ENCODE results near the gene AADACL2. TPM values are rescaled to one million over a fixed set of nuclear protein-coding genes. Genes with fewer than 3 reads are reported as not detected.
"Not testable (repeated sequence)": the region's sequence is repeated elsewhere in the genome, so short reads cannot be mapped to it uniquely, and the experiment has no call there.

AADACL2 gene
- total RNA-seq, 1 donor from 2014 or later, result 11.7 TPM

DNA sequence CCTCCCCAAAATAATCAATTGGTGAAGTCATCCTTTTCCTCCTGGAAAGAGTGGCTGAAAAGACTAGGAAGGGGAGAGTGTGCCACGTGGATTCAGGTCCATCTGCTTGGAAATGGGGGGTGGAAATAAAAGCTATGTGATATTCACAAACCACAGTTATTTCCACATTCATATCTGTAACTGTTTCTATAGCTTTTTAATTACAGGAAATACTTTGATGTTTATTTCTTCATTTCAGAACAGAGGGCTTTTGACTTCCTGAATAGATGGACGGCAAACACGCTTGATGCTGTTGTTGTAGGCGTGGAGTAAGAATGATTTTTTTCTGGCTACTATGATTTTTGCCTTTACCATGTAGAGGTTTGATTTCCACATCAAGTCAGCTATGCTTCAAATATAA is 10.1 kb downstream of the AADACL2 start:
- Mint-ChIP-seq H3K27ac (no peak overlapping the region), H3K27me3 (no peaks in the 10 kb centered on the region), H3K36me3 (peaks cover 4% of the 10 kb centered on the region), H3K4me3 (no peak overlapping the region), H3K9me3 (peaks cover 9% of the 10 kb centered on the region), H3K4me1 (ENCODE audit: unreplicated experiment) (no peaks in the 10 kb centered on the region)
- TF ChIP-seq, protein P1, sequence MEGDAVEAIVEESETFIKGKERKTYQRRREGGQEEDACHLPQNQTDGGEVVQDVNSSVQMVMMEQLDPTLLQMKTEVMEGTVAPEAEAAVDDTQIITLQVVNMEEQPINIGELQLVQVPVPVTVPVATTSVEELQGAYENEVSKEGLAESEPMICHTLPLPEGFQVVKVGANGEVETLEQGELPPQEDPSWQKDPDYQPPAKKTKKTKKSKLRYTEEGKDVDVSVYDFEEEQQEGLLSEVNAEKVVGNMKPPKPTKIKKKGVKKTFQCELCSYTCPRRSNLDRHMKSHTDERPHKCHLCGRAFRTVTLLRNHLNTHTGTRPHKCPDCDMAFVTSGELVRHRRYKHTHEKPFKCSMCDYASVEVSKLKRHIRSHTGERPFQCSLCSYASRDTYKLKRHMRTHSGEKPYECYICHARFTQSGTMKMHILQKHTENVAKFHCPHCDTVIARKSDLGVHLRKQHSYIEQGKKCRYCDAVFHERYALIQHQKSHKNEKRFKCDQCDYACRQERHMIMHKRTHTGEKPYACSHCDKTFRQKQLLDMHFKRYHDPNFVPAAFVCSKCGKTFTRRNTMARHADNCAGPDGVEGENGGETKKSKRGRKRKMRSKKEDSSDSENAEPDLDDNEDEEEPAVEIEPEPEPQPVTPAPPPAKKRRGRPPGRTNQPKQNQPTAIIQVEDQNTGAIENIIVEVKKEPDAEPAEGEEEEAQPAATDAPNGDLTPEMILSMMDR (conservative IDR thresholded peaks at IDR 0.05), result no peak
- DNase-seq (ENCODE audit: extremely low spot score, unreplicated experiment), result no peak

DNA sequence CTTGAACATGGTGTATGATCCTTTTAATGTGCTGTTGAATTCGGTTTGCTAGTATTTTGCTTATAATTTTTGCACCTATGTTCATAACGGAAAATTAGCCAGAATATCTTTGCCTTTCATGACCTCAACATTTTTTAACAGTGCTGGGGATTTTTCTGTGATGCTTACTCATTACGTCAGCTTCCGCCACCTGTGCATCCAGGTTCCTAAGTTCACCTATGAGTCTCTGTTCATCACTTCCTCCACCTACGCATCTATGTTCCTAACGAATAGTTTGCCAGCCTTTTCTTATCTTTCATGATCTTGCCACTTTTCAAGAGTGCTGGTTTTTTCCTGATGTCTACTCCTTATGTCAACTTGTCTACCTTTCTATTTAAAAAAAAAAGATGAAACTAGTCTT is 16.5 kb downstream of the AADACL2 start:
- no peaks in the 10 kb centered on the region for H3K4me1 Mint-ChIP-seq (ENCODE audit: unreplicated experiment)
- H3K36me3 Mint-ChIP-seq, result peaks cover 4% of the 10 kb centered on the region
- peaks cover 9% of the 10 kb centered on the region for H3K9me3 Mint-ChIP-seq
- no peak for DNase-seq (ENCODE audit: extremely low spot score, unreplicated experiment)
- TF ChIP-seq, protein P1 (conservative IDR thresholded peaks at IDR 0.05), result no peak
- no peaks in the 10 kb centered on the region for H3K27me3 Mint-ChIP-seq
- no peak overlapping the region for H3K4me3 Mint-ChIP-seq
- H3K27ac Mint-ChIP-seq, result no peak overlapping the region

DNA sequence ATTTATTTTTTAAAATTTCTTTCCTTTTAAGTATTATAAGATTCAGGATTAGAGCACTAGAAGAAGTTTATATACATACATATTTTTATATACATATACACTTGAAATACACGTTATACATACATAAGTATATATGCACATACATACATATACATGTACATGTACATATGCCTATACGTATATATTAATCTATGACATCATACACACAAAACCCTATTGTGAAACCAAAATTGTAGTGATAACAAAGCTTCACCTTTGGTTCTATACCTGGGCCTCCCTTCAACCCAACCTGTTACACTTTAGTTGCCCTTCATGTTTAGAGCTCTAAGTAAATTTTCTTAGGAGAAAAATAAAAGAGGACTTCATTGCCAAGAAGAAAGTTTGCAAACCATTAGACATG is 17.0 kb downstream of the AADACL2 start:
- TF ChIP-seq, protein P1 (conservative IDR thresholded peaks at IDR 0.05), result no peak
- DNase-seq (ENCODE audit: extremely low spot score, unreplicated experiment), result no peak
- Mint-ChIP-seq H3K27me3 (no peaks in the 10 kb centered on the region), H3K36me3 (peaks cover 4% of the 10 kb centered on the region), H3K4me1 (ENCODE audit: unreplicated experiment) (no peaks in the 10 kb centered on the region), H3K4me3 (no peak overlapping the region), H3K27ac (no peak overlapping the region), H3K9me3 (peaks cover 9% of the 10 kb centered on the region)

DNA sequence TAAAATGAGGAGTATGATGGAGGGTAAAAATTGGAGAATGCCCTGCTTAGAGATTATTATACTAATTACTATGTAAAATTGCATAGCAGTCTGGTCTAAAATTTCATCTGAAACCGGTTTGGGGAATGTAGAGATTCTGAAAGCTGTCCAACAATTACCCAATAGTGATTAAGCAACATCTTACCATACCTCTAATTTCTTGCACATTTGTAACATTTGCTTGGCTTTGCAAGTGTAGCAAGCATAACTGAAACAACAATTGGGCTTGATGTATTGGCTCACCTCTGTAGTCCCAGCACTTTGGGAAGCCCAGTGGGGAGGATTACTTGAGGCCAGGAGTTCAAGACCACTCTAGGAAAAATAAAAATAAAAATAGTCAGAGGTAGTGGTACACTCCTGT is 17.4 kb downstream of the AADACL2 start:
- no peak for DNase-seq (ENCODE audit: extremely low spot score, unreplicated experiment)
- no peaks in the 10 kb centered on the region for H3K27me3 Mint-ChIP-seq
- peaks cover 9% of the 10 kb centered on the region for H3K9me3 Mint-ChIP-seq
- no peak overlapping the region for H3K4me3 Mint-ChIP-seq
- no peaks in the 10 kb centered on the region for H3K4me1 Mint-ChIP-seq (ENCODE audit: unreplicated experiment)
- TF ChIP-seq, protein P1 (conservative IDR thresholded peaks at IDR 0.05), result no peak
- no peak overlapping the region for H3K27ac Mint-ChIP-seq
- H3K36me3 Mint-ChIP-seq, result peaks cover 4% of the 10 kb centered on the region

DNA sequence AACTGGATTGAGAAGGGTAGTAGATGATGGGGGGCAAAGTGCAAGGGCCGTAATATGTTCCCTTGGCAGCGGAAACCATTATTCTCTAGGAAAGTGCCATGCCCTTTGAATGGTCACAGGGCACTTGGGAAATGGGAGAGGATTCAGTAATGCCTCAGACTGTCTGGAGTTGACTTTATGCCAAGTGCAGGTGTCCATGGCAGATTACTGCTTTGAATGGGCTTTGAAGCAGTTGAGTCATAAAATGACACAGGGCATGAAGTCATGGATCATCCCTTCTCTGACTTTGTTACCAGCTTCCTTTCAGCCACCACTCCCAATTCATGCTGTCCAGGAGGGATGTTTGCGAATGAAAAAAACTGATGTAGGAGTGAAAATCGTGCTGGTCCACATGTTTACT is 20.1 kb downstream of the AADACL2 start:
- no peaks in the 10 kb centered on the region for H3K4me1 Mint-ChIP-seq (ENCODE audit: unreplicated experiment)
- no peak for DNase-seq (ENCODE audit: extremely low spot score, unreplicated experiment)
- no peaks in the 10 kb centered on the region for H3K9me3 Mint-ChIP-seq
- H3K27ac Mint-ChIP-seq, result no peak overlapping the region
- no peaks in the 10 kb centered on the region for H3K36me3 Mint-ChIP-seq
- TF ChIP-seq, protein P1 (conservative IDR thresholded peaks at IDR 0.05), result no peak
- no peak overlapping the region for H3K4me3 Mint-ChIP-seq
- no peaks in the 10 kb centered on the region for H3K27me3 Mint-ChIP-seq

DNA sequence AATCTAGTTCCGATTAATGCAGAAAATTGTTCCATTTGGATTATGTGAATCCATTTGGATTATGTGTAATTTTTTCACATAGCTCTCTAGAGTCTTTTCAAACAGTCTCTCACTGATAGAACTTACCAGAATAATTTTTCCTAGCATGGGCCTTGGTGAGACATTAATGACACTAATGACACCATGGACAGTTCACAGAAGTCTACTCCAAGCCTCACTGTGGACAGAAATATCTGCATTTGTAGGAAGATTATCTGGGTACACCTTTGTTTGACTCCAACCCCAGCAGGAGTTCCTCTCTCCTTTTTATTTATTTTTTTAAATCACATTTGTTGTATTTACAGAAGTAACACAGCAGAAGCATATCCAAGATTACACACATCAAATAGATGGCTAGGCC is 27.9 kb downstream of the AADACL2 start:
- H3K27me3 Mint-ChIP-seq, result no peaks in the 10 kb centered on the region
- TF ChIP-seq, protein P1 (conservative IDR thresholded peaks at IDR 0.05), result no peak
- H3K4me3 Mint-ChIP-seq, result no peak overlapping the region
- H3K36me3 Mint-ChIP-seq, result no peaks in the 10 kb centered on the region
- DNase-seq (ENCODE audit: extremely low spot score, unreplicated experiment), result no peak
- H3K9me3 Mint-ChIP-seq, result no peaks in the 10 kb centered on the region
- no peaks in the 10 kb centered on the region for H3K4me1 Mint-ChIP-seq (ENCODE audit: unreplicated experiment)
- H3K27ac Mint-ChIP-seq, result no peak overlapping the region

DNA sequence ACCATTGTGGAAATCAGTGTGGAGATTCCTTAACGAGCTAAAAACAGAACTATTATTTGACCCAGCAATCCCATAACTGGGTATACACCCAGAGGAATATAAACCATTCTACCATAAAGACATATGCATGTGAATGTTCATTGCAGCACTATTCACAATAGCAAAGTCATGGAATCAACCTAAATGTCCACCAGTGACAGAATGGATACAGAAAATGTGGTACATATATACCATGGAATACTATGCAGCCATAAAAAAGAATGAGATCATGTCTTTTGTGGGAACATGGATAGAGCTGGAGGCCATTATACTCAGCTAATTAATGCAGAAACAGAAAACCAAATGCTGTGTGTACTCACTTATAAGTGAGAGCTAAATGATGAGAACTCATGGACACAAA is 31.0 kb downstream of the AADACL2 start:
- not testable (repeated sequence) for H3K27me3 Mint-ChIP-seq; H3K36me3 Mint-ChIP-seq; H3K4me3 Mint-ChIP-seq; H3K9me3 Mint-ChIP-seq; DNase-seq (ENCODE audit: extremely low spot score, unreplicated experiment); H3K27ac Mint-ChIP-seq; H3K4me1 Mint-ChIP-seq (ENCODE audit: unreplicated experiment)

Data from type B pancreatic cell (in vitro differentiated cells).